Cardiac muscle cell (in vitro differentiated cells and primary cell): ENCODE results near the gene CARD9. TPM values are rescaled to one million over a fixed set of nuclear protein-coding genes. Genes with fewer than 3 reads are reported as not detected.

Experiments
- DNase-seq, 2 donors: peaks; one replicate each; pipeline versions ENCODE4 v3.0.0 to v3.0.0-alpha.2; 2010 to 2017; ENCODE audit warnings: low read depth in 1 of 2, low spot score in 1 of 2
- H3K27ac ChIP-seq: fragments of 200-600 bp; sonication (generic); 2 replicates; pipeline ENCODE4 v1.5.1; 2016
- H3K27me3 ChIP-seq: fragments of 200-600 bp; sonication (generic); 2 replicates; pipeline ENCODE4 v1.6.0; 2016; ENCODE audit warnings: control low read depth
- H3K36me3 ChIP-seq: fragments of 200-600 bp; sonication (generic); 2 replicates; pipeline ENCODE4 v1.5.1; 2016; ENCODE audit warnings: control low read depth
- H3K4me1 ChIP-seq: fragments of 200-600 bp; sonication (generic); 2 replicates; pipeline ENCODE4 v1.8.1; 2017; ENCODE audit warnings: low read depth, mild to moderate bottlenecking, mixed run types
- H3K4me3 ChIP-seq: fragments of 200-600 bp; sonication (generic); 2 replicates; pipeline ENCODE4 v1.5.1; 2016; ENCODE audit warnings: mild to moderate bottlenecking
- H3K9me3 ChIP-seq: fragments of 200-600 bp; sonication (generic); 2 replicates; pipeline ENCODE4 v1.5.1; 2017; ENCODE audit warnings: low read depth, mild to moderate bottlenecking, control low read depth
- CTCF ChIP-seq: IDR thresholded peaks from 2 replicates; pipeline ENCODE4 v1.5.1; 2012; ENCODE audit warnings: low read depth, mild to moderate bottlenecking, low read length
- polyA plus RNA-seq: library from polyadenylated mRNA; unstranded; fragments of >200 nt; fragmentation: Nextera tagmentation; extraction: Ambion mirVana; gene quantifications from 2 replicates; pipeline ENCODE4 v1.2.1, GENCODE V29; 2016
- total RNA-seq: library from RNA; depleted of rRNA; stranded (reverse); fragments of >200 nt; gene quantifications from 2 replicates; pipeline ENCODE4 v1.2.3, GENCODE V29; 2016

Gene CARD9
- total and polyA plus RNA-seq, 2 experiments from 2014 or later, result 2.1 TPM

GRCh38 chr9:136316896-136317676, 56.4 kb downstream of the CARD9 start:
- Histone ChIP-seq H3K4me1 (no peaks in the 10 kb centered on the region), H3K36me3 (no peaks in the 10 kb centered on the region), H3K4me3 (no peak overlapping the region), H3K27me3 (no peaks in the 10 kb centered on the region), H3K27ac (no peak overlapping the region), H3K9me3 (no peaks in the 10 kb centered on the region)
- TF ChIP-seq CTCF, result no peak
- DNase-seq, result no peak

GRCh38 chr9:136316271-136316751, 57.2 kb downstream of the CARD9 start:
- H3K36me3 ChIP-seq, result no peaks in the 10 kb centered on the region
- TF ChIP-seq CTCF, result no peak
- H3K9me3 ChIP-seq, result no peaks in the 10 kb centered on the region
- H3K27me3 ChIP-seq, result no peaks in the 10 kb centered on the region
- H3K4me3 ChIP-seq, result no peak overlapping the region
- H3K27ac ChIP-seq, result no peak overlapping the region
- H3K4me1 ChIP-seq, result no peaks in the 10 kb centered on the region
- no peak for DNase-seq

- Histone ChIP-seq H3K4me3 (no peak overlapping the region), H3K27ac (no peak overlapping the region), H3K27me3 (no peaks in the 10 kb centered on the region), H3K9me3 (no peaks in the 10 kb centered on the region), H3K36me3 (no peaks in the 10 kb centered on the region), H3K4me1 (no peaks in the 10 kb centered on the region)
- DNase-seq, result no peak
- TF ChIP-seq CTCF, result no peak
Measured at GRCh38 chr9:136314944-136315343, 58.5 kb downstream of the CARD9 start.

GRCh38 chr9:136314056-136314416, 59.4 kb downstream of the CARD9 start:
- Histone ChIP-seq H3K27ac (no peak overlapping the region), H3K4me3 (no peak overlapping the region), H3K36me3 (no peaks in the 10 kb centered on the region), H3K27me3 (no peaks in the 10 kb centered on the region), H3K4me1 (no peaks in the 10 kb centered on the region), H3K9me3 (no peaks in the 10 kb centered on the region)
- no peak for TF ChIP-seq CTCF
- DNase-seq, result no peak

Other genes starting within 250 kb of the CARD9 start
- not detected in 2 replicates for gene LHX3, start 168.5 kb downstream of the CARD9 start, total RNA-seq
- not detected in 2 replicates for gene LHX3, start 168.5 kb downstream of the CARD9 start, polyA plus RNA-seq
- 10.5 and 11.5 TPM in 2 replicates for gene QSOX2, start 127.9 kb downstream of the CARD9 start, total RNA-seq
- gene QSOX2, start 127.9 kb downstream of the CARD9 start, polyA plus RNA-seq, result 1.7 TPM in 2 replicates
- 0.56 and 1.3 TPM in 2 replicates for gene CCDC187, start 69.6 kb downstream of the CARD9 start, total RNA-seq
- 0.13 and 0.16 TPM in 2 replicates for gene CCDC187, start 69.6 kb downstream of the CARD9 start, polyA plus RNA-seq
- gene GPSM1, start 46.1 kb downstream of the CARD9 start, total RNA-seq, result 88.3 and 116 TPM in 2 replicates
- 52.2 and 58.5 TPM in 2 replicates for gene GPSM1, start 46.1 kb downstream of the CARD9 start, polyA plus RNA-seq
- 28.0 and 45.4 TPM in 2 replicates for gene DNLZ, start 9.9 kb downstream of the CARD9 start, total RNA-seq
- 31.8 and 48.2 TPM in 2 replicates for gene DNLZ, start 9.9 kb downstream of the CARD9 start, polyA plus RNA-seq
- 9.6 and 12.7 TPM in 2 replicates for gene SNAPC4, start 26.5 kb upstream of the CARD9 start, total RNA-seq
- gene SNAPC4, start 26.5 kb upstream of the CARD9 start, polyA plus RNA-seq, result 7.7 and 8.7 TPM in 2 replicates
- 25.6 and 38.3 TPM in 2 replicates for gene ENTR1, start 36.9 kb upstream of the CARD9 start, total RNA-seq
- gene ENTR1, start 36.9 kb upstream of the CARD9 start, polyA plus RNA-seq, result 25.5 and 30.2 TPM in 2 replicates
- gene PMPCA, start 37.0 kb upstream of the CARD9 start, total RNA-seq, result 73.5 and 74.5 TPM in 2 replicates
- gene PMPCA, start 37.0 kb upstream of the CARD9 start, polyA plus RNA-seq, result 128 and 146 TPM in 2 replicates
- gene INPP5E, start 66.2 kb upstream of the CARD9 start, total RNA-seq, result 19.2 and 26.8 TPM in 2 replicates
- gene INPP5E, start 66.2 kb upstream of the CARD9 start, polyA plus RNA-seq, result 14.9 and 19.5 TPM in 2 replicates
- 33.5 and 39.5 TPM in 2 replicates for gene SEC16A, start 109.4 kb upstream of the CARD9 start, total RNA-seq
- 32.3 and 35.8 TPM in 2 replicates for gene SEC16A, start 109.4 kb upstream of the CARD9 start, polyA plus RNA-seq
- 17.8 and 20.9 TPM in 2 replicates for gene NOTCH1, start 172.4 kb upstream of the CARD9 start, total RNA-seq
- 7.1 and 7.3 TPM in 2 replicates for gene NOTCH1, start 172.4 kb upstream of the CARD9 start, polyA plus RNA-seq